GM21390 (cell line): ENCODE data around the gene MTF2.

Experiments
- ATAC-seq: cut with Tn5 transposase; IDR thresholded peaks from one replicate; pipeline ENCODE4 v1.9.1; 2021; ENCODE audit not compliant: unreplicated experiment

Gene MTF2

DNA sequence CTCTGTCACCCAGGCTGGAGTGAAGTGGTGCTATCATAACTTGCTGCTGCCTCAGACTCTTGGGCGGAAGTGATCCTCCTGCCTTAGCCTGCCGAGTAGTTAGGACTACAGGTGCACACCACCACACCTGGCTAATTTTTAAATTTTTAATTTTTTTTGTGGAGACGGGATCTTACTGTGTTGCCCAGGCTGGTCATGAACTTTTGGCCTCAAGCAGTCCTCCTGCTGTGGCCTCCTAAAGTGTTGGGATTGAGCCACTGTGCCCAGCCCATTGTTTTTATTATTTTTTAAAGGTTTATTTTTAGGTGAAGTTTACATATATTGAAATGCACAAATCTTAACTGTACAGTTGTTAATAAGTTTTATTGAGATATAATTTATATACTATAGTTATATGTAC is 3.2 kb downstream of the MTF2 start:
- no peak for ATAC-seq

GRCh38 chr1:93083979-93084378 is 4.9 kb downstream of the MTF2 start:
- ATAC-seq, result no peak

GRCh38 chr1:93087532-93087931 is 8.4 kb downstream of the MTF2 start:
- no peak for ATAC-seq

GRCh38 chr1:93093332-93094006 is 14.4 kb downstream of the MTF2 start:
- ATAC-seq, result no peak

- ATAC-seq, result no peak
Observed at GRCh38 chr1:93095804-93096585, 16.9 kb downstream of the MTF2 start.

DNA sequence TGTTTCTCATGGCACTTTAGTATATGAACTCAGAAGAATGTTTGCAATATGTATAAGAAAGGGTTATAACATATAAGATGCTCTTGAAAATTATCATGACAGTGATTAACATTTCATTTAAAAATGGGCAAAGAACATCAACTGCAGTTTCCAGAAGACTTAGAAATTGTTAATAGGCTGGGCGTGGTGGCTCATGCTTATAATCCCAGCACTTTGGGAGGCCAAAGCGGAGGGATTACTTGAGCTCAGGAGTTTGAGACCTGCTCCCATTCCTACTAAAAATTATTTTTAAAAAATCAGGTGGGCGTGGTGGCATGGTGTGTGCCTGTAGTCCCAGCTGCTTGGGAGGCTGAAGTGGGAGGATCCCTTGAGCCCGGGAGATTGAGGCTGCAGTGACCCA is 23.1 kb downstream of the MTF2 start:
- ATAC-seq, result no peak

- ATAC-seq, result no peak
Observed at GRCh38 chr1:93106226-93106625, 27.1 kb downstream of the MTF2 start.

GRCh38 chr1:93107395-93107794 is 28.3 kb downstream of the MTF2 start:
- ATAC-seq, result no peak

- ATAC-seq, result no peak
Observed at GRCh38 chr1:93108335-93108734, 29.3 kb downstream of the MTF2 start.

DNA sequence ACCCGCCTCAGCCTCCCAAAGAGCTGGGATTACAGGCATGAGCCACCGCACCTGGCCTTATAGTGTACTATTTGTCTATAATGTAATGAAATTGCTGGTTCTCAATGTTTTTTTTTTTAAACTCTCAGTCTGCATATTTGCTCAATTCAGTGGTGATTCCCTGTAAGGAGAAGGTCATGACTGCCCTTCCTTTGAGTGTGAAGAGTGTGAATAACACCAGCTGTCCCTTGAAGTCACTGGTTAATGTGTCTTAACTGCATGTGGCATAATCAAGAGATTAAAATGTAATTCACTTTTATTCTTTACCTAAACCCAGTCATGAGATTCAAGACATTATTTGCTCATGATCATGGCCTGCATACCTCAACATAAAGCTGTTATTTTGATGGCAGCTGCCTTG is 30.5 kb downstream of the MTF2 start:
- ATAC-seq, result no peak

DNA sequence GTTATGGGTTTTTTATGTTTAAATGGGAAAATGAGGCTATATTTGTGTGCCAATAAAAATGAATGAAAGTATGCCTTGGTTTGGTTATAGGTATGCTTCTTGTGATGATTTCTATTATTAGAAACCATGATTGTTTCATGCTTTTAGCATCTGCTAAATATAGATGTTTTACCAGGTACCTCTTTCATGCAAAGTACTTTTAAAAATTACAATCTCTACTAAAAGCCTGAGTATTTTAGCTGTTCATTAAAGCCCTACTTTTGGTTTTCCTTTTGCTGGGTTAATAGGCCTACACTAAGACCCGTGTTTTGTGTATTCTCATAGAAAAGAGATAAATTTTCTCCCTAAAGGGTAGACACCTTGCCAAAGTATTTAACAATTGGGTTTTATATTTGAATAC is 32.0 kb downstream of the MTF2 start:
- no peak for ATAC-seq

GRCh38 chr1:93111561-93111960 is 32.5 kb downstream of the MTF2 start:
- no peak for ATAC-seq

DNA sequence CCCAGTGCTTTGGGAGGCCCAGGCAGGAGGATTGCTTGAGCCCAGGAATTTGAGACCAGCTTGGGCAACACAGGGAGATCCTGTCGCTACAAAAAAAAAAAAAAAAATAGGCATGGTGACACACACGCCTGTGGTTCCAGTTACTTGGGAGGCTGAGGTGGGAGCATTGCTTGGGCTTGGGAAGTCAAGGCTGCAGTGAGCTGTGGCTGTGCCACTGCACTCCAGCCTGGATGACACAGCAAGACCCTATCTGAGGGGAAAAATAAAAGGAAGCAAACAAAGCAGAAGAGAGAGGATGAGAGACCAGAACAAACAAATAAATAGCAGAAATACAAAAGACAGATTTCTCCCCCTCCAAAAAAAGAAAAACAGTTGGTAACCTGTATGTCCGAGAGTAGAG is 34.0 kb downstream of the MTF2 start:
- no peak for ATAC-seq

- ATAC-seq, result no peak
Observed at GRCh38 chr1:93114391-93114790, 35.3 kb downstream of the MTF2 start.

DNA sequence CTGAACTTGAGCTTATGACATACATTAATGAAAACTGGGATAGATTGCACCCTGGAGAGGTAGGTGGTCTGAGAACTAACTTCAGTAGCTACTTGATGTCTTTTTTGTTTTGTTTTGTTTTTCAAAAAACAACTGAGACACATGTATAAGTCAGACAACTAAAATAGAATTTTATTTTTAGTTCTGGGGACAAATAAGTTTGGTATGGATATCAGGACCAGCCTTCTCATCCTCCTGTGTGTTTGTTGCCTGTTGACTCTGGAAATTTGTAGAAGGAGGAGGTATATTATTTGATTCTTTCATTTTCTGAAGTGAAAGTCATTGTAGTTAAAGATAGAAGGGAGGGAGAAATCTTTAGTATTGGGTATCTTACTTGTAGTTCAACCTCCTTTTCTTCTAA is 41.5 kb downstream of the MTF2 start:
- ATAC-seq, result no peak

DNA sequence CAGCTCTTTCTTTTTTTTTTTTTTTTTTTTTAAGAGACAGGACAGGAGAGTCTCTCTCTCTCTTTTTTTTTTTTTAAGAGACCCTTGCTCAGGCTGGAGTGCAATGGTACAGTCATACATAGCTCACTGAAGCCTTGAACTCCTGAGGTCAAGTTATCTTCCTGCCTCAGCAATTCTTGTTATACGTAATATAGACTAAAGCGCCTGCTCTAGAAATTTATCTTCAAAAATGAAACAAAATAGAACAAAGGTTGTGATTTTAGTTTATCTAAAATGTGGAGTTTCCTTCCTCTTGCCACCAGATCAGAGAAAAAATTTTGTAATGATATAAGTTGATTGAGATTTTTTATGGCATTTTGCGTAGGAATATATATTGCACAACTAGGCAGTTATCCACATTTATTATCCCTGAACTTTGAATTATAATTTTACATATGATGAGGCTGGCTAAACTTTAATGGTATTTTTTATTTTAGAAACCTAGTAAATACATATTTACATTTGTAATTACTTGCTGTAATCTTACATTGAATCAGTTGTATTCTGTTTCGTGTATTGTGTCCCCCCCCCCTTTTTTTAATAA is 44.2 kb downstream of the MTF2 start:
- no peak for ATAC-seq

DNA sequence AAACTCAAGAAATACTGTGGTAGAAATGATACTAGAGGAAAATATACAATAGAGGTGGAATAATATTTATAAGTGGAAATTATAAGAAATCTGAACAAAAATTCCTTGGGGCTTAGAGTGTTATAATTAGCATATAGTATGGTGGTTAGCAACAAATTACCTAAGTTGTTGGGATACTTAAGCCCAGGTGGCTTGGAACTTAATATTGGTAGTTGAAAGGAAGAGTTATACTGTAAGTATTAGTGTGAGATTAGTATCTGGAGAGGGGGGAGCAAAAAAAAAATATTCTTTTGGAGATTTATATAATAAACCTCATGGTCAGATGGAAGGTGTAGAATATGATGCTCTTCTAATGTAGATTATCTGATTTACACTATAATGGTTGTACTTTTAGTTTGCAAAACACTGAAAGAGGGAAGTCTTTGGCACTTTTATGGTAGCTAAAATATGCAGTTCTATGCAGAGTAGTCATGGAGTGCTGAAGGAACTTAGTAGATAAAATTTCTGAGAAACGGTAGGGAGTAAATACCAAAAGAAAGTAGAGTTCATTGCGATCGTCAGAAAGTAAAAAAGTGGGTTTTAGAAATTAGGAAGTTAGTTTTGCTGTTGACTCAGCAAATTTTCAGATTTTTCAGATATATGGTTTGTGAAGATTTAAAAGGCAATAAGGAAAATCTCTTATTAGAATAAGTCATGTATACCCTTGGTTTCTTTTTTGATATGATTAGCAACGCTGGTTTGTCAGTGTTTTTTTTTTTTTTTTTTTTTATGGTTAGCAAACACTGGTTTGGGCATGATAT is 45.7 kb downstream of the MTF2 start:
- no peak for ATAC-seq

DNA sequence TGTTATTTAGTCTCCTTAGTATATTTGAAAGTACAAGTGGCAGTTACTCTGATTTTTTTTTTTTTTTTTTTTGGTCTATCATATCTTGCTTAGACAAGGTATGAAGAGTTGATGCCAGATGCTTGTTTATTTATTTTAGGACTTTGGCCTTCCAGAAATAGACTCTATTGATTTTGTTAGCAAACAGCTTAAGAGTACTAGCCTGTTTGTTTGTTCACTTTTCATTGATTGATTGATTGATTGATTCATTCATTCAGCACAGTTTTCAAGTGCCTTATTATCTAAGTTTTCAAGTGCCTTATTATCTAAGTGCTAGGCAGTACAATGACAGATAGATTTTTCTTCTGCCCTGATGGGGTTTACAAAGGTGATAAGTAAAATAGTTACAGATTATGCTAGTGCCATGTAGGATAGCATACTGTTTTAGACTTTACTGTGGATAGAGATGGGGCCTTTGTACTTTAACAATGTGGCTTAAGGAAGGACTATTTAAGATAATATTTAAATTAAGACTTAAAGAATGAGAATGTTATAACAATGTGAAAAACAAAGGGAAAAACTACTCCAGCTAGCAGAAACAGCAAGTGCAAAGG is 50.5 kb downstream of the MTF2 start:
- ATAC-seq, result no peak

DNA sequence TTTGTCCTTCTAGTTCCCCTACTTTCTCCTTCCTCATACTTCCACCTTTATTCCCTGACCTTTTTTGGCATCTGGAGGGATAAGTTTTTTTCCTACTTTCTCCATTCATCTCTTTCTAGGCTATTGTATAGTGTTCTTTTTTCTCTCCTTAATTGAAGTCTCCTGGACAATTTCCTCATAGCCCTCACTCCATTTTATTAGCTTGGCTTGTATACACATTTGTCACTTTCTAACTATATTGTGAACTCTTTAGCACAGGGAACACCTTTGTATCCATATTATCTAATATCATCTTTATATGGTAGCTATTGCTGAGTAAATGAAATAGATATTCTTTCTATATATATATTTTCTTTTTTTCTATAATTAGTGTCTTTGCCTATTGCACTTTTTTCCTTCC is 53.6 kb downstream of the MTF2 start:
- no peak for ATAC-seq

GRCh38 chr1:93136445-93136844 is 57.4 kb downstream of the MTF2 start:
- ATAC-seq, result no peak

GRCh38 chr1:93137604-93138292 is 58.7 kb downstream of the MTF2 start:
- ATAC-seq, result no peak
